ENCODE results near the gene DAGLA.

DAGLA gene

GRCh38 chr11:61711498-61711897 lies 31.3 kb downstream of the DAGLA start:
- DNase-seq = no peak

GRCh38 chr11:61712314-61712713 lies 32.1 kb downstream of the DAGLA start:
- DNase-seq = no peak

- no peak for DNase-seq
These were observed 32.7 kb downstream of the DAGLA start for GRCh38 chr11:61712846-61713245.

- no peak for DNase-seq
These were observed 33.3 kb downstream of the DAGLA start for GRCh38 chr11:61713464-61713863.

GRCh38 chr11:61713906-61714305 lies 33.7 kb downstream of the DAGLA start:
- no peak for DNase-seq

- DNase-seq = no peak
These were observed 34.1 kb downstream of the DAGLA start for GRCh38 chr11:61714316-61714715.

GRCh38 chr11:61714916-61715315 lies 34.7 kb downstream of the DAGLA start:
- DNase-seq = no peak

GRCh38 chr11:61715867-61716266 lies 35.7 kb downstream of the DAGLA start:
- DNase-seq = no peak

- peak; percentile 73 for DNase-seq
These were observed 36.5 kb downstream of the DAGLA start for GRCh38 chr11:61716478-61717285.

GRCh38 chr11:61717286-61718033 lies 37.3 kb downstream of the DAGLA start:
- no peak for DNase-seq

GRCh38 chr11:61718046-61718531 lies 37.9 kb downstream of the DAGLA start:
- DNase-seq = no peak

GRCh38 chr11:61718621-61719302 lies 38.6 kb downstream of the DAGLA start:
- DNase-seq = peak; percentile 91

- no peak for DNase-seq
These were observed 39.8 kb downstream of the DAGLA start for GRCh38 chr11:61719978-61720377.

GRCh38 chr11:61720597-61720996 lies 40.4 kb downstream of the DAGLA start:
- no peak for DNase-seq

- no peak for DNase-seq
These were observed 44.2 kb downstream of the DAGLA start for GRCh38 chr11:61724437-61724836.

- DNase-seq = peak; percentile 65
These were observed 45.6 kb downstream of the DAGLA start for GRCh38 chr11:61725781-61726231.

GRCh38 chr11:61726775-61727174 lies 46.6 kb downstream of the DAGLA start:
- no peak for DNase-seq

GRCh38 chr11:61727401-61727811 lies 47.2 kb downstream of the DAGLA start:
- DNase-seq = no peak

- peak; percentile 73 for DNase-seq
These were observed 48.1 kb downstream of the DAGLA start for GRCh38 chr11:61728066-61728939.

- peak; percentile 92 for DNase-seq
These were observed 48.7 kb downstream of the DAGLA start for GRCh38 chr11:61728940-61729219.

GRCh38 chr11:61730240-61730994 lies 50.2 kb downstream of the DAGLA start:
- DNase-seq = peak; percentile 89
